UCSD-AML1 (cell line): Measurements from ENCODE around the gene GFOD1.
A peak's percentile ranks its signal among the peaks of the same experiment; 100 is the strongest.

Experiments
- DNase-seq: peaks from one replicate; lab custom pipeline; 2025; ENCODE audit not compliant: unreplicated experiment; lab: John Stamatoyannopoulos, UW

GFOD1 gene

GRCh38 chr6:13486679-13487121, 700 bp downstream of the GFOD1 start:
- DNase-seq: peak; percentile 62

GRCh38 chr6:13485923-13486562, 1.4 kb downstream of the GFOD1 start:
- DNase-seq: peak; percentile 63

GRCh38 chr6:13485303-13485702, 2.1 kb downstream of the GFOD1 start:
- no peak for DNase-seq

GRCh38 chr6:13484827-13485226, 2.6 kb downstream of the GFOD1 start:
- no peak for DNase-seq

- no peak for DNase-seq
Observed at GRCh38 chr6:13484138-13484708, 3.2 kb downstream of the GFOD1 start.

GRCh38 chr6:13480631-13481501, 6.5 kb downstream of the GFOD1 start:
- DNase-seq: no peak

- no peak for DNase-seq
Observed at GRCh38 chr6:13479971-13480434, 7.4 kb downstream of the GFOD1 start.

- no peak for DNase-seq
Observed at GRCh38 chr6:13479206-13479800, 8.1 kb downstream of the GFOD1 start.

GRCh38 chr6:13478525-13478966, 8.9 kb downstream of the GFOD1 start:
- no peak for DNase-seq

GRCh38 chr6:13474787-13475186, 12.6 kb downstream of the GFOD1 start:
- DNase-seq: no peak

- DNase-seq: no peak
Observed at GRCh38 chr6:13474360-13474759, 13.0 kb downstream of the GFOD1 start.

- no peak for DNase-seq
Observed at GRCh38 chr6:13473768-13474165, 13.6 kb downstream of the GFOD1 start.

GRCh38 chr6:13472976-13473767, 14.2 kb downstream of the GFOD1 start:
- DNase-seq: no peak

- DNase-seq: no peak
Observed at GRCh38 chr6:13472099-13472498, 15.3 kb downstream of the GFOD1 start.

- DNase-seq: no peak
Observed at GRCh38 chr6:13471184-13471583, 16.2 kb downstream of the GFOD1 start.

- no peak for DNase-seq
Observed at GRCh38 chr6:13470238-13471140, 16.9 kb downstream of the GFOD1 start.

GRCh38 chr6:13469693-13470092, 17.7 kb downstream of the GFOD1 start:
- no peak for DNase-seq

GRCh38 chr6:13468839-13469238, 18.6 kb downstream of the GFOD1 start:
- no peak for DNase-seq

GRCh38 chr6:13467216-13467600, 20.2 kb downstream of the GFOD1 start:
- no peak for DNase-seq
